ENCODE measurements around the gene ING2.

ING2 gene

DNA sequence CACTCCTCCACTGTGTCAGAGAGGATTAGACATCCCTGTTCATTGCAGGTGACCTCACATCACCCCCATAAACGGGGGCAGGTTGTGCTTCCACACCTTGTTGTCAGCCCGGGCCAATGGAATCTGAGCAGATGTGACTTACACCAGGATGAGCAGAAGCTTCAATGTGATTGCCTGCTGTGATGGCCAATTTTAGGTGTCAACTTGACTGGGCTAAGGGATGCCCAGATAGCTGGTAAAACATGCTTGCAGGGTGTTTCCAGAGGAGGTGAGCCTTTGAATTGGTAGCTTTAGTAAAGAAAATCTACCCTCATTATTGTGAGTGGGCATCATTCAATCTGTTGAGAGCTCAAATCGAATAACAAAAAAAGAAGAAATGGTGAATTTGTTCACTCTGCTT lies 52.1 kb downstream of the ING2 start:
- no peaks in the 10 kb centered on the region for H3K4me1 ChIP-seq (ENCODE audit: control insufficient read depth, insufficient read depth, low read length)
- POLR2A ChIA-PET, result no interaction called here
- CTCF ChIA-PET, result interaction anchor here (0.6 to 0.8 kb wide), 3 partner anchors 31 to 141 kb away, joined by 3 read pairs; no protein-coding TSS in a partner anchor
- no peak overlapping the region for H3K4me3 ChIP-seq (ENCODE audit: low read depth, low read length)
- H3K36me3 ChIP-seq (ENCODE audit: control insufficient read depth in 2 of 2, insufficient read depth in 1 of 2, low read length in 2 of 2), result no peaks in the 10 kb centered on the region
- H3K9me3 ChIP-seq (ENCODE audit: control insufficient read depth, insufficient read depth, low read depth, low read length), result no peaks in the 10 kb centered on the region
- no peak for TF ChIP-seq ZNF138 (tag by site-specific recombination; IDR thresholded peaks at IDR 0.05; ENCODE audit: borderline replicate concordance)
- TF ChIP-seq ZNF416 (tag by site-specific recombination; IDR thresholded peaks at IDR 0.05), result peak; percentile 66; the same call in 1 of the 2 replicates
- no peak overlapping the region for H3K27ac ChIP-seq (ENCODE audit: extremely low read depth, low read depth, low read length)

- H3K4me1 ChIP-seq (ENCODE audit: control insufficient read depth, insufficient read depth, low read length), result no peaks in the 10 kb centered on the region
- no peak for TF ChIP-seq ZBTB48 (tag by site-specific recombination; IDR thresholded peaks at IDR 0.05)
- no peak for TF ChIP-seq ZNF23 (tag by site-specific recombination; IDR thresholded peaks at IDR 0.05; ENCODE audit: borderline replicate concordance)
- TF ChIP-seq ZNF670 (tag by site-specific recombination; IDR thresholded peaks at IDR 0.05; ENCODE audit: low read depth), result no peak
- no peak for TF ChIP-seq ZNF658 (tag by site-specific recombination; IDR thresholded peaks at IDR 0.05)
- TF ChIP-seq ZNF426 (tag by site-specific recombination; IDR thresholded peaks at IDR 0.05), result no peak
- TF ChIP-seq, protein P1, sequence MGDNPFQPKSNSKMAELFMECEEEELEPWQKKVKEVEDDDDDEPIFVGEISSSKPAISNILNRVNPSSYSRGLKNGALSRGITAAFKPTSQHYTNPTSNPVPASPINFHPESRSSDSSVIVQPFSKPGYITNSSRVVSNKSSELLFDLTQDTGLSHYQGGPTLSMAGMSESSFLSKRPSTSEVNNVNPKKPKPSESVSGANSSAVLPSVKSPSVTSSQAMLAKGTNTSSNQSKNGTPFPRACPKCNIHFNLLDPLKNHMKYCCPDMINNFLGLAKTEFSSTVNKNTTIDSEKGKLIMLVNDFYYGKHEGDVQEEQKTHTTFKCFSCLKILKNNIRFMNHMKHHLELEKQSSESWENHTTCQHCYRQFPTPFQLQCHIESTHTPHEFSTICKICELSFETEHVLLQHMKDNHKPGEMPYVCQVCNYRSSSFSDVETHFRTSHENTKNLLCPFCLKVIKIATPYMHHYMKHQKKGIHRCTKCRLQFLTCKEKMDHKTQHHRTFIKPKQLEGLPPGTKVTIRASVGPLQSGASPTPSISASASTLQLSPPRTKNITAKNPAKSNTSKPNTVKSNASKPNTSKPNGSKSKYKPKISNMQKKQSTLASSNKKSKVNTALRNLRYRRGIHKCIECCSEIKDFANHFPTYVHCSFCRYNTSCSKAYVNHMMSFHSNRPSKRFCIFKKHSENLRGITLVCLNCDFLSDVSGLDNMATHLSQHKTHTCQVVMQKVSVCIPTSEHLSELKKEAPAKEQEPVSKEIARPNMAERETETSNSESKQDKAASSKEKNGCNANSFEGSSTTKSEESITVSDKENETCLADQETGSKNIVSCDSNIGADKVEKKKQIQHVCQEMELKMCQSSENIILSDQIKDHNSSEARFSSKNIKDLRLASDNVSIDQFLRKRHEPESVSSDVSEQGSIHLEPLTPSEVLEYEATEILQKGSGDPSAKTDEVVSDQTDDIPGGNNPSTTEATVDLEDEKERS (tag by site-specific recombination; IDR thresholded peaks at IDR 0.05), result no peak
- H3K36me3 ChIP-seq (ENCODE audit: control insufficient read depth in 2 of 2, insufficient read depth in 1 of 2, low read length in 2 of 2), result no peaks in the 10 kb centered on the region
- CTCF ChIA-PET, result no interaction called here
- POLR2A ChIA-PET, result no interaction called here
- H3K27ac ChIP-seq (ENCODE audit: extremely low read depth, low read depth, low read length), result no peak overlapping the region
- H3K4me3 ChIP-seq (ENCODE audit: low read depth, low read length), result no peak overlapping the region
- no peaks in the 10 kb centered on the region for H3K9me3 ChIP-seq (ENCODE audit: control insufficient read depth, insufficient read depth, low read depth, low read length)
Measured at GRCh38 chr4:183557611-183558010, 52.8 kb downstream of the ING2 start.

DNA sequence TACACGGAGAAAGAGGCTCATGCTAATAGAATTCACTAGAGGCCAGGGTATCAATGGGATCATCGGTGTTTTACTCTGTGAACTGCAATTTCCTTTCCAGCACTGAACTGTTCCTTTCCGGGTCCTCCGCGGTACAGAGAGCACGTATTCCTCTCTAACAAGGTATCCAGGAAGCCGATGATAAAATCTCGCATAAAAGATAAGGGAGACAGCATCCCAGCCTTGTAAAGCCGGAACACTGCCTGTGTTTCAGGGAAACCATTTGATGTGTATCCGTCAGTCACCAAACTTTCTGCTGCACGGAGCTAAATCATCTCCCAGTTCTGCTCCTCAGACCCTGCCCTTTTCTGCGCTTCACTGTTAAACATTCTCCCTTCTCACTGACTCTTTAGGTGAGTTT lies 54.0 kb downstream of the ING2 start:
- CTCF ChIA-PET, result no interaction called here
- no peak overlapping the region for H3K27ac ChIP-seq (ENCODE audit: extremely low read depth, low read depth, low read length)
- H3K4me1 ChIP-seq (ENCODE audit: control insufficient read depth, insufficient read depth, low read length), result no peaks in the 10 kb centered on the region
- TF ChIP-seq TRIM28 (IDR thresholded peaks at IDR 0.05; ENCODE audit: borderline replicate concordance, low read length), result peak; percentile 69; the same call in 1 of the 2 replicates
- TF ChIP-seq, protein P2, sequence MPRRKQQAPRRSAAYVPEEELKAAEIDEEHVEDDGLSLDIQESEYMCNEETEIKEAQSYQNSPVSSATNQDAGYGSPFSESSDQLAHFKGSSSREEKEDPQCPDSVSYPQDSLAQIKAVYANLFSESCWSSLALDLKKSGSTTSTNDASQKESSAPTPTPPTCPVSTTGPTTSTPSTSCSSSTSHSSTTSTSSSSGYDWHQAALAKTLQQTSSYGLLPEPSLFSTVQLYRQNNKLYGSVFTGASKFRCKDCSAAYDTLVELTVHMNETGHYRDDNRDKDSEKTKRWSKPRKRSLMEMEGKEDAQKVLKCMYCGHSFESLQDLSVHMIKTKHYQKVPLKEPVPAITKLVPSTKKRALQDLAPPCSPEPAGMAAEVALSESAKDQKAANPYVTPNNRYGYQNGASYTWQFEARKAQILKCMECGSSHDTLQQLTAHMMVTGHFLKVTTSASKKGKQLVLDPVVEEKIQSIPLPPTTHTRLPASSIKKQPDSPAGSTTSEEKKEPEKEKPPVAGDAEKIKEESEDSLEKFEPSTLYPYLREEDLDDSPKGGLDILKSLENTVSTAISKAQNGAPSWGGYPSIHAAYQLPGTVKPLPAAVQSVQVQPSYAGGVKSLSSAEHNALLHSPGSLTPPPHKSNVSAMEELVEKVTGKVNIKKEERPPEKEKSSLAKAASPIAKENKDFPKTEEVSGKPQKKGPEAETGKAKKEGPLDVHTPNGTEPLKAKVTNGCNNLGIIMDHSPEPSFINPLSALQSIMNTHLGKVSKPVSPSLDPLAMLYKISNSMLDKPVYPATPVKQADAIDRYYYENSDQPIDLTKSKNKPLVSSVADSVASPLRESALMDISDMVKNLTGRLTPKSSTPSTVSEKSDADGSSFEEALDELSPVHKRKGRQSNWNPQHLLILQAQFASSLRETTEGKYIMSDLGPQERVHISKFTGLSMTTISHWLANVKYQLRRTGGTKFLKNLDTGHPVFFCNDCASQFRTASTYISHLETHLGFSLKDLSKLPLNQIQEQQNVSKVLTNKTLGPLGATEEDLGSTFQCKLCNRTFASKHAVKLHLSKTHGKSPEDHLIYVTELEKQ (tag by site-specific recombination; IDR thresholded peaks at IDR 0.05; ENCODE audit: borderline replicate concordance), result no peak
- POLR2A ChIA-PET, result no interaction called here
- H3K36me3 ChIP-seq (ENCODE audit: control insufficient read depth in 2 of 2, insufficient read depth in 1 of 2, low read length in 2 of 2), result no peaks in the 10 kb centered on the region
- no peaks in the 10 kb centered on the region for H3K9me3 ChIP-seq (ENCODE audit: control insufficient read depth, insufficient read depth, low read depth, low read length)
- no peak overlapping the region for H3K4me3 ChIP-seq (ENCODE audit: low read depth, low read length)

- TF ChIP-seq ZNF791 (tag by site-specific recombination; IDR thresholded peaks at IDR 0.05) (no peak), ZFP3 (tag by site-specific recombination; IDR thresholded peaks at IDR 0.05; ENCODE audit: low read depth) (no peak), ZNF785 (tag by site-specific recombination; IDR thresholded peaks at IDR 0.05) (no peak), ZNF19 (tag by site-specific recombination; IDR thresholded peaks at IDR 0.05; ENCODE audit: low read depth) (no peak), ZNF433 (tag by site-specific recombination; IDR thresholded peaks at IDR 0.05; ENCODE audit: low read depth) (no peak), KLF10 (tag by site-specific recombination; IDR thresholded peaks at IDR 0.05) (no peak), ZNF548 (tag by site-specific recombination; IDR thresholded peaks at IDR 0.05) (no peak), ZNF16 (tag by site-specific recombination; IDR thresholded peaks at IDR 0.05; ENCODE audit: low read depth) (no peak), ZNF629 (tag by site-specific recombination; IDR thresholded peaks at IDR 0.05) (no peak), ZNF530 (tag by site-specific recombination; IDR thresholded peaks at IDR 0.05; ENCODE audit: low read depth) (no peak), ZBTB21 (tag by site-specific recombination; IDR thresholded peaks at IDR 0.05) (no peak), HOXD13 (CRISPR knock-in tag; IDR thresholded peaks at IDR 0.05; ENCODE audit: borderline replicate concordance) (no peak), ZNF140 (tag by site-specific recombination; IDR thresholded peaks at IDR 0.05) (no peak)
- POLR2A ChIA-PET, result no interaction called here
- H3K4me3 ChIP-seq (ENCODE audit: low read depth, low read length), result no peak overlapping the region
- H3K36me3 ChIP-seq (ENCODE audit: control insufficient read depth in 2 of 2, insufficient read depth in 1 of 2, low read length in 2 of 2), result no peaks in the 10 kb centered on the region
- no peak overlapping the region for H3K27ac ChIP-seq (ENCODE audit: extremely low read depth, low read depth, low read length)
- no peaks in the 10 kb centered on the region for H3K9me3 ChIP-seq (ENCODE audit: control insufficient read depth, insufficient read depth, low read depth, low read length)
- H3K4me1 ChIP-seq (ENCODE audit: control insufficient read depth, insufficient read depth, low read length), result no peaks in the 10 kb centered on the region
- CTCF ChIA-PET, result no interaction called here
Measured at GRCh38 chr4:183561905-183562304, 57.0 kb downstream of the ING2 start.

Data from HEK293 (cell line).